Measurements from ENCODE around the gene HOXC12. TPM values are rescaled to one million over a fixed set of nuclear protein-coding genes. Genes with fewer than 3 reads are reported as not detected.

HOXC12 gene
- total RNA-seq, 1 experiment from 2014 or later, result not detected

GRCh38 chr12:53916788-53917655, 37.7 kb upstream of the HOXC12 start:
- H3K27me3 Mint-ChIP-seq (ENCODE audit: low read depth), result peaks cover 85% of the 10 kb centered on the region
- no peaks in the 10 kb centered on the region for H3K9me3 Mint-ChIP-seq
- DNase-seq (ENCODE audit: low spot score) (no peak), ATAC-seq (no peak)
- no peak overlapping the region for H3K4me3 Mint-ChIP-seq
- H3K4me1 Mint-ChIP-seq, result no peaks in the 10 kb centered on the region
- POLR2A ChIA-PET, result no interaction called here
- CTCF ChIA-PET, result no interaction called here
- H3K36me3 Mint-ChIP-seq, result no peaks in the 10 kb centered on the region
- H3K27ac Mint-ChIP-seq, result no peak overlapping the region
- TF ChIP-seq PRRX2 (CRISPR knock-in tag; IDR thresholded peaks at IDR 0.05), result no peak
- TF ChIP-seq ZNF512 (CRISPR knock-in tag; IDR thresholded peaks at IDR 0.05; ENCODE audit: borderline replicate concordance), result no peak
- TF ChIP-seq FOXK1 (CRISPR knock-in tag; IDR thresholded peaks at IDR 0.05), result no peak
- TF ChIP-seq, protein P1, sequence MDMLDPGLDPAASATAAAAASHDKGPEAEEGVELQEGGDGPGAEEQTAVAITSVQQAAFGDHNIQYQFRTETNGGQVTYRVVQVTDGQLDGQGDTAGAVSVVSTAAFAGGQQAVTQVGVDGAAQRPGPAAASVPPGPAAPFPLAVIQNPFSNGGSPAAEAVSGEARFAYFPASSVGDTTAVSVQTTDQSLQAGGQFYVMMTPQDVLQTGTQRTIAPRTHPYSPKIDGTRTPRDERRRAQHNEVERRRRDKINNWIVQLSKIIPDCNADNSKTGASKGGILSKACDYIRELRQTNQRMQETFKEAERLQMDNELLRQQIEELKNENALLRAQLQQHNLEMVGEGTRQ (CRISPR knock-in tag; IDR thresholded peaks at IDR 0.05), result no peak
- no peak for TF ChIP-seq NR3C1 (CRISPR knock-in tag; conservative IDR thresholded peaks at IDR 0.05; ENCODE audit: low read depth)
- no peak for TF ChIP-seq GRHL2 (CRISPR knock-in tag; IDR thresholded peaks at IDR 0.05; ENCODE audit: insufficient replicate concordance, severe bottlenecking)
- TF ChIP-seq SOX15 (CRISPR knock-in tag; IDR thresholded peaks at IDR 0.05), result no peak
- TF ChIP-seq SP1 (CRISPR knock-in tag; conservative IDR thresholded peaks at IDR 0.05), result no peak
- TF ChIP-seq FOXP4 (CRISPR knock-in tag; IDR thresholded peaks at IDR 0.05), result no peak
- TF ChIP-seq E2F5 (CRISPR knock-in tag; IDR thresholded peaks at IDR 0.05), result no peak
- TF ChIP-seq, protein P2, sequence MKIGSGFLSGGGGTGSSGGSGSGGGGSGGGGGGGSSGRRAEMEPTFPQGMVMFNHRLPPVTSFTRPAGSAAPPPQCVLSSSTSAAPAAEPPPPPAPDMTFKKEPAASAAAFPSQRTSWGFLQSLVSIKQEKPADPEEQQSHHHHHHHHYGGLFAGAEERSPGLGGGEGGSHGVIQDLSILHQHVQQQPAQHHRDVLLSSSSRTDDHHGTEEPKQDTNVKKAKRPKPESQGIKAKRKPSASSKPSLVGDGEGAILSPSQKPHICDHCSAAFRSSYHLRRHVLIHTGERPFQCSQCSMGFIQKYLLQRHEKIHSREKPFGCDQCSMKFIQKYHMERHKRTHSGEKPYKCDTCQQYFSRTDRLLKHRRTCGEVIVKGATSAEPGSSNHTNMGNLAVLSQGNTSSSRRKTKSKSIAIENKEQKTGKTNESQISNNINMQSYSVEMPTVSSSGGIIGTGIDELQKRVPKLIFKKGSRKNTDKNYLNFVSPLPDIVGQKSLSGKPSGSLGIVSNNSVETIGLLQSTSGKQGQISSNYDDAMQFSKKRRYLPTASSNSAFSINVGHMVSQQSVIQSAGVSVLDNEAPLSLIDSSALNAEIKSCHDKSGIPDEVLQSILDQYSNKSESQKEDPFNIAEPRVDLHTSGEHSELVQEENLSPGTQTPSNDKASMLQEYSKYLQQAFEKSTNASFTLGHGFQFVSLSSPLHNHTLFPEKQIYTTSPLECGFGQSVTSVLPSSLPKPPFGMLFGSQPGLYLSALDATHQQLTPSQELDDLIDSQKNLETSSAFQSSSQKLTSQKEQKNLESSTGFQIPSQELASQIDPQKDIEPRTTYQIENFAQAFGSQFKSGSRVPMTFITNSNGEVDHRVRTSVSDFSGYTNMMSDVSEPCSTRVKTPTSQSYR (CRISPR knock-in tag; IDR thresholded peaks at IDR 0.05), result no peak
- no peak for TF ChIP-seq ZNF396 (CRISPR knock-in tag; IDR thresholded peaks at IDR 0.05; ENCODE audit: borderline replicate concordance)
- no peak for TF ChIP-seq FOXP1 (CRISPR knock-in tag; IDR thresholded peaks at IDR 0.05; ENCODE audit: borderline replicate concordance)
- TF ChIP-seq NR2C2 (CRISPR knock-in tag; IDR thresholded peaks at IDR 0.05), result no peak
- TF ChIP-seq, protein P3, sequence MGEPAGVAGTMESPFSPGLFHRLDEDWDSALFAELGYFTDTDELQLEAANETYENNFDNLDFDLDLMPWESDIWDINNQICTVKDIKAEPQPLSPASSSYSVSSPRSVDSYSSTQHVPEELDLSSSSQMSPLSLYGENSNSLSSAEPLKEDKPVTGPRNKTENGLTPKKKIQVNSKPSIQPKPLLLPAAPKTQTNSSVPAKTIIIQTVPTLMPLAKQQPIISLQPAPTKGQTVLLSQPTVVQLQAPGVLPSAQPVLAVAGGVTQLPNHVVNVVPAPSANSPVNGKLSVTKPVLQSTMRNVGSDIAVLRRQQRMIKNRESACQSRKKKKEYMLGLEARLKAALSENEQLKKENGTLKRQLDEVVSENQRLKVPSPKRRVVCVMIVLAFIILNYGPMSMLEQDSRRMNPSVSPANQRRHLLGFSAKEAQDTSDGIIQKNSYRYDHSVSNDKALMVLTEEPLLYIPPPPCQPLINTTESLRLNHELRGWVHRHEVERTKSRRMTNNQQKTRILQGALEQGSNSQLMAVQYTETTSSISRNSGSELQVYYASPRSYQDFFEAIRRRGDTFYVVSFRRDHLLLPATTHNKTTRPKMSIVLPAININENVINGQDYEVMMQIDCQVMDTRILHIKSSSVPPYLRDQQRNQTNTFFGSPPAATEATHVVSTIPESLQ (CRISPR knock-in tag; IDR thresholded peaks at IDR 0.05), result no peak
- TF ChIP-seq MYBL2 (CRISPR knock-in tag; IDR thresholded peaks at IDR 0.05), result no peak
- TF ChIP-seq AR (CRISPR knock-in tag; IDR thresholded peaks at IDR 0.05), result no peak
- TF ChIP-seq, protein P4, sequence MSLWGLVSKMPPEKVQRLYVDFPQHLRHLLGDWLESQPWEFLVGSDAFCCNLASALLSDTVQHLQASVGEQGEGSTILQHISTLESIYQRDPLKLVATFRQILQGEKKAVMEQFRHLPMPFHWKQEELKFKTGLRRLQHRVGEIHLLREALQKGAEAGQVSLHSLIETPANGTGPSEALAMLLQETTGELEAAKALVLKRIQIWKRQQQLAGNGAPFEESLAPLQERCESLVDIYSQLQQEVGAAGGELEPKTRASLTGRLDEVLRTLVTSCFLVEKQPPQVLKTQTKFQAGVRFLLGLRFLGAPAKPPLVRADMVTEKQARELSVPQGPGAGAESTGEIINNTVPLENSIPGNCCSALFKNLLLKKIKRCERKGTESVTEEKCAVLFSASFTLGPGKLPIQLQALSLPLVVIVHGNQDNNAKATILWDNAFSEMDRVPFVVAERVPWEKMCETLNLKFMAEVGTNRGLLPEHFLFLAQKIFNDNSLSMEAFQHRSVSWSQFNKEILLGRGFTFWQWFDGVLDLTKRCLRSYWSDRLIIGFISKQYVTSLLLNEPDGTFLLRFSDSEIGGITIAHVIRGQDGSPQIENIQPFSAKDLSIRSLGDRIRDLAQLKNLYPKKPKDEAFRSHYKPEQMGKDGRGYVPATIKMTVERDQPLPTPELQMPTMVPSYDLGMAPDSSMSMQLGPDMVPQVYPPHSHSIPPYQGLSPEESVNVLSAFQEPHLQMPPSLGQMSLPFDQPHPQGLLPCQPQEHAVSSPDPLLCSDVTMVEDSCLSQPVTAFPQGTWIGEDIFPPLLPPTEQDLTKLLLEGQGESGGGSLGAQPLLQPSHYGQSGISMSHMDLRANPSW (CRISPR knock-in tag; conservative IDR thresholded peaks at IDR 0.05; ENCODE audit: low read depth), result no peak

Measured in WTC11 (cell line).